AG04450 (cell line): ENCODE data around the gene SORBS2. TPM values are rescaled to one million over a fixed set of nuclear protein-coding genes. Genes with fewer than 3 reads are reported as not detected.
A peak's percentile ranks its signal among the peaks of the same experiment; 100 is the strongest.

Experiments used
- CTCF ChIA-PET: fragments of 300-600, 350-600 bp; formaldehyde crosslinking; extraction: SDS; loops from one replicate; lab custom pipeline; 2022; ENCODE audit warnings: antibody characterized with exemption, inconsistent platforms; lab: Charles Lee
- POLR2A ChIA-PET: fragments of 350-600 bp; formaldehyde crosslinking; extraction: SDS; loops from one replicate; lab custom pipeline; 2021; ENCODE audit warnings: antibody characterized with exemption, inconsistent platforms; lab: Yijun Ruan, JAX
- DNase-seq: peaks from one replicate; pipeline ENCODE4 v3.0.0-alpha.2; 2011; ENCODE audit warnings: low read depth, low spot score
- H3K27ac ChIP-seq: one replicate; pipeline ENCODE4 v1.5.1; 2012; ENCODE audit warnings: low read depth, low read length, control low read depth
- H3K27me3 ChIP-seq: one replicate; pipeline ENCODE4 v1.6.0; 2012; ENCODE audit warnings: low read length; ENCODE audit not compliant: control insufficient read depth, insufficient read depth
- H3K4me3 ChIP-seq: 2 replicates; pipeline ENCODE4 v1.5.1; 2011; ENCODE audit warnings: mild to moderate bottlenecking, low read depth, low read length, control low read depth
- H3K9me3 ChIP-seq: 2 replicates; pipeline ENCODE4 v1.5.1; 2012; ENCODE audit warnings: low read length; ENCODE audit not compliant: control insufficient read depth, insufficient read depth
- polyA plus RNA-seq: library from polyadenylated mRNA; depleted of rRNA; stranded (reverse); fragments of >200 nt; gene quantifications from 2 replicates; pipeline ENCODE4 v1.2.3, GENCODE V29; 2011
- TF ChIP-seq, protein P1 (sequence below): IDR thresholded peaks from 2 replicates; pipeline ENCODE4 v1.5.1; 2011; ENCODE audit warnings: low read depth, low read length, control low read depth, inconsistent platforms

The SORBS2 gene
- polyA plus RNA-seq, 1 experiment = not detected

DNA sequence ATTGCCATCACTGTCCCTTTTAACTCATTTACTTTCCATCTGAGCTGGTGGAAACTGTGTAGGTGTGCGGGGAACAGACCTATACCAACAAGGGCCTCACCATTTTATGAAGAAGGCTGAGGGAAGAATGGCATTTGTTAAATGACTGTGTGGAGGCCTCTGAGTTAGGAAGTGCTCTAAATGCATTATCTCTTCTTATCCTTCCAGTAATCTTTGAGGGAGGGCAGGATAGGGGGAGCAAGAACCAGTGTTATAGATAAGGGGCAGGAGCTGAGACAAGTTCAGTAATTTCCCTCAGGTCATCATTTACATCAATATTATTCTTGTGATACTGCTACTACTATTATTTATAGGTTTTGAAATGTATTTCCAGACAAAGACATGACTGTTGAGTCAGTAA is 154.3 kb downstream of the SORBS2 start:
- TF ChIP-seq, protein P1, sequence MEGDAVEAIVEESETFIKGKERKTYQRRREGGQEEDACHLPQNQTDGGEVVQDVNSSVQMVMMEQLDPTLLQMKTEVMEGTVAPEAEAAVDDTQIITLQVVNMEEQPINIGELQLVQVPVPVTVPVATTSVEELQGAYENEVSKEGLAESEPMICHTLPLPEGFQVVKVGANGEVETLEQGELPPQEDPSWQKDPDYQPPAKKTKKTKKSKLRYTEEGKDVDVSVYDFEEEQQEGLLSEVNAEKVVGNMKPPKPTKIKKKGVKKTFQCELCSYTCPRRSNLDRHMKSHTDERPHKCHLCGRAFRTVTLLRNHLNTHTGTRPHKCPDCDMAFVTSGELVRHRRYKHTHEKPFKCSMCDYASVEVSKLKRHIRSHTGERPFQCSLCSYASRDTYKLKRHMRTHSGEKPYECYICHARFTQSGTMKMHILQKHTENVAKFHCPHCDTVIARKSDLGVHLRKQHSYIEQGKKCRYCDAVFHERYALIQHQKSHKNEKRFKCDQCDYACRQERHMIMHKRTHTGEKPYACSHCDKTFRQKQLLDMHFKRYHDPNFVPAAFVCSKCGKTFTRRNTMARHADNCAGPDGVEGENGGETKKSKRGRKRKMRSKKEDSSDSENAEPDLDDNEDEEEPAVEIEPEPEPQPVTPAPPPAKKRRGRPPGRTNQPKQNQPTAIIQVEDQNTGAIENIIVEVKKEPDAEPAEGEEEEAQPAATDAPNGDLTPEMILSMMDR = no peak
- no peaks in the 10 kb centered on the region for H3K27me3 ChIP-seq
- no peak overlapping the region for H3K27ac ChIP-seq

DNA sequence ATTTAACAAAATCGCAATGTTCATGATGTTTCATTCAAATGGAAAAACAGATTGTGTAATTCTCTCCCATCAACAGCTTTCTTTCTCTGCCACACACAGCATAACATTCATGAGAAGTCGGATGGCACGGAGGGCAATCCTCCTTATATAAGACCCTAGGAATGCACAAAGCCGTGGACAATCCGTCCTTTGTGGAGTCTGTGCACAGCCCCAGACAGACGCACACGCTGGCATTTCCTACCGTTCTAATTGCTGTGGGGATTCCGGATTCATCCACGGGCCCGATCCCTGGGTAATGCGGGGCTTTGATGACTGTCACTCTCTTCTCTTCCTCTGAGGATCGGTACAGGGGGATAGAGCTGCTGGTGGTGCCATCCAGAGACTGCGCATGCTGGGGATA is 154.8 kb downstream of the SORBS2 start:
- Histone ChIP-seq H3K27ac (no peak overlapping the region), H3K4me3 (no peak overlapping the region), H3K27me3 (no peaks in the 10 kb centered on the region), H3K9me3 (no peaks in the 10 kb centered on the region)
- no peak for DNase-seq
- POLR2A ChIA-PET = no interaction called here
- CTCF ChIA-PET = interaction anchor here (0.8 to 1.2 kb wide), 2 partner anchors 379 to 381 kb away, joined by 3 read pairs; no protein-coding TSS in a partner anchor
- TF ChIP-seq, protein P1 = no peak

More for the DNA sequence above, 154.3 kb downstream of the SORBS2 start:
- ChIA-PET POLR2A (no interaction called here), CTCF (interaction anchor here (1.0 kb wide), 1 partner anchor 380 kb away, joined by 4 read pairs; no protein-coding TSS in a partner anchor)
- Histone ChIP-seq H3K4me3 (no peak overlapping the region), H3K9me3 (no peaks in the 10 kb centered on the region)
- no peak for DNase-seq

DNA sequence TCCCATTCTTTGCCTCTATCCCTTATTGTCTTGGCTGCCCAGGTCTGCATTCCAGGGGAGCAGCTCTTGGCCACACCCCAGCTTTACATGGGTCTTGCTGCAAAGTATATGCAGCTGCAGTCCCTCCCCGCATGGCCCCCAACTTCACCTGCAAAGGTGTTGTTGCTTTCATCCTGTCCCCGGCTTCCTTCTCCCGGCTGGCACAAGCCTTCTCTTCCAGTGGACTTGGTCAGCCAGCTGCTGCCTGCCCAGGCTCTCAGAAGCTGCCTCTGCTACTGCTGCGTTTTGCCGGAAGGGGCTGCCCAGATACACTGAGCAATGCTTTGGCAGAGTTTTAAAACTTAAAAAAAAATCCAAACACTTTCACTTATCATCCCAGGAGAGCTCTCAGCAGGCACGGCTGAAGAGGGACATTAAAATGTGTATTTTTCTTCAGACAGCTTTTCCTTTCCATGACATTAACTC is 155.5 kb downstream of the SORBS2 start:
- Histone ChIP-seq H3K9me3 (no peaks in the 10 kb centered on the region), H3K27ac (no peak overlapping the region), H3K4me3 (no peak overlapping the region), H3K27me3 (no peaks in the 10 kb centered on the region)
- no peak for DNase-seq
- TF ChIP-seq, protein P1 = peak; percentile 48
- CTCF ChIA-PET = interaction anchor here (0.8 to 1.2 kb wide), 2 partner anchors 380 to 382 kb away, joined by 3 read pairs; no protein-coding TSS in a partner anchor
- POLR2A ChIA-PET = no interaction called here

DNA sequence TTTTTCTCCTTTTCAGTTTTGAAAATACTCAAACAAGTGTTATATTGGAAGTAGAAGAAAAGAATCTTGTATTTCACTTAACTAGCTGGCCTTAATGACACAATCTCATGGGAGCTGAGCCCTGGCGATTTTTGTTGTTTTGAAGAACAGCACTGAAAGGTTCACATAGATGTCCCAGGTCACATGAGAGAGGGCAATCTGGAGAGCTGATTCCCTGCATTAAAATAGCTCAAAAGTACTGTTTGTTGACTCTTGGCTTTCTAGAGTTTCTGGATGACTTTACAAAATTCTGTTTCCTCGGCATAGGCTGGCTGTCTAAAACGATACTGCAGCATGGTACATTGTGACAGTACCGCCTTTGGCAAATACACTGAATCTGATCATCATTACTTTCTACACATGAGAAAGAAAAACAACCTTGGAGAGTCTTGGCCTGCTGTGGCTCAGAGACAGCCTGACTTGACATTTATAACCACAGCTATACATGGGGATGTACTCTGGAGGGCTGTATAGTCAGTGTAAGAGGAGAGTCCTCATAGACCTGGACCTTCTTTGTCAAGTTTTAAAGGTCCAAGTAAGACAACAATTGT is 156.9 kb downstream of the SORBS2 start:
- no peak overlapping the region for H3K27ac ChIP-seq
- no peaks in the 10 kb centered on the region for H3K9me3 ChIP-seq
- no peaks in the 10 kb centered on the region for H3K27me3 ChIP-seq
- ChIA-PET CTCF (interaction anchor here (1.7 to 3.2 kb wide), 2 partner anchors 14 to 383 kb away, joined by 7 to 15 read pairs; no protein-coding TSS in a partner anchor), POLR2A (no interaction called here)
- no peak overlapping the region for H3K4me3 ChIP-seq
- no peak for DNase-seq
- TF ChIP-seq, protein P1 = no peak

DNA sequence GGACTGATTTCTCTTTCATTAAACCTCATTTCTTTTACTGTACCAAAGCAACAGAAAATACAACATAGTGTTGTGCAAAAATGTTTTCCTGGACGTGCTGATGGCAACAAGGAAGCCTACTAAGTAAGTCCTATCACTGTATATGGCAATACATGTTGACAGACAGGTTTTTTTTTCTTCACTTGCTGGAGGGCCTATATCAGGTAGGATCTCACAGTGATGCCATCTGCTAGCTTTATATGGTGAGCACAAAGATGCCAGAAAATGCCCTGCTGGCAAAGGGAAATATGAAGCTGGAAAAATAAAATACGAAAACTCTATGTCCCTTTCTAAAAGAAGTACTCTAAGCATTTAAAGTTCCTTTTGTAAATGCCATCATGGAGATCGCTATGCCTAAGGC is 157.7 kb downstream of the SORBS2 start:
- Histone ChIP-seq H3K27me3 (no peaks in the 10 kb centered on the region), H3K27ac (no peak overlapping the region), H3K9me3 (no peaks in the 10 kb centered on the region), H3K4me3 (no peak overlapping the region)
- POLR2A ChIA-PET = no interaction called here
- no peak for DNase-seq
- CTCF ChIA-PET = interaction anchor here (1.7 to 3.2 kb wide), 3 partner anchors 14 to 384 kb away, joined by 5 to 15 read pairs (median 7); no protein-coding TSS in a partner anchor
- TF ChIP-seq, protein P1 = no peak
